ENCODE measurements around the gene SLC24A4.

SLC24A4 gene

GRCh38 chr14:92368001-92368400 is 45.0 kb downstream of the SLC24A4 start:
- no peak for DNase-seq (ENCODE audit: low read depth)

GRCh38 chr14:92369097-92369496 is 46.1 kb downstream of the SLC24A4 start:
- no peak for DNase-seq (ENCODE audit: low read depth)

GRCh38 chr14:92372230-92372629 is 49.3 kb downstream of the SLC24A4 start:
- no peak for DNase-seq (ENCODE audit: low read depth)

DNA sequence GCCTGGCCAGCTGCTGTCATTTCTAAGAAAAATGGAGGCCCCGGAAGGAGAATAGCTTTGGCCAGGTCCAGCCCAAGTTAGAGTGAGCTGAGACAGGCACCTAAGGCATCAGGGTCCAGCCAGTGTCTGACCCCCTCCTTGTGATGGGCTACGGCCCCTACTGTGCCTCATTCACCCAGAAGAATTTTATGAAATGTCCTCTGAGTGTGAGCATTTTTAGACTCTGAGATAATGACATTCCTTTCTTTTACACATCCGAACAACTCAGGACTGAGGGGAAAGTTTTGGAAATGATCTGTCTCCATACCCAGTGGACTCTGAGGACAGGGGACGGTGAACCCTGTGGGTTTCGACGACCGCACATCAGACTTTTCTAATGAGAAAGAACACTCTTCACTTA is 50.4 kb downstream of the SLC24A4 start:
- no peak for DNase-seq (ENCODE audit: low read depth)

DNA sequence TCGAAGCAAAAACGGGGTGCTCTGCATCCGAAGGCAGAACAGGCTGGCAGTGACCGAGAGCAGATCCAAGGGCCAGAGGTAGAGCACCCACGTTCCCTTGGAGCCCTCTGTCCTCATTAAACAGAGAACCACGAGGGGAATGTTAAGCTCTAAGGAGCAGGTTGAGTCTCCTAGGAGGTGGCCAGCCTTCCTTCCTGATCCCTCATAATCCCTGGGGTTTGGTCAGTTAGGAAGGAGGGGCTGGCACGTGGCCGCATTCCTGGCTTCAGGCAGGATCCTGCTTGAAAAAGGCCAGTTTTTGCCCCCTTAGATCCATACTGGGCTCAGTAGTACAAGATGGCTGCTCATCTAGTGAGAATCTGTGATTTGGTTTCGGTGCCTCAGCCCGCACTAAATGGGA is 57.2 kb downstream of the SLC24A4 start:
- DNase-seq (ENCODE audit: low read depth) = no peak

DNA sequence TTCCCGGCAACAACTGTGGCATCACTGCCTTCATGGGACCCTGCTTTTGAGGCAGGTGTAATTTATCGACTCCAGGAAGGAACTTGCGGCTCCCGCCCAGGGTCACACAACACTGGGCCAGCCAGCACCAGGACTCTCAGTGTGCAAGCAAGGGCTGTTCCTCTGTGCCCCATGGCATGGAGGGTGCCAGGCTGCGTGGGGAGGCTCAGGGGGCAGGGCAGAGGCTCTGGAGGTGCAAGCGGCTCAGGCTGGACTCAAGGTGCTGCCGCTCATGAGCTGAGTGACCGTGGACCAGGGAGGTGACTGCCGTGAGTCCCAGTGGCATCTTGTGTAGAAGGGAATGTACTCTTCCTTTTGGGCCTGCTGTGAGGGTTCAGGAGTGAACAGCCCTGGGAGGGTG is 57.6 kb downstream of the SLC24A4 start:
- DNase-seq (ENCODE audit: low read depth) = no peak

DNA sequence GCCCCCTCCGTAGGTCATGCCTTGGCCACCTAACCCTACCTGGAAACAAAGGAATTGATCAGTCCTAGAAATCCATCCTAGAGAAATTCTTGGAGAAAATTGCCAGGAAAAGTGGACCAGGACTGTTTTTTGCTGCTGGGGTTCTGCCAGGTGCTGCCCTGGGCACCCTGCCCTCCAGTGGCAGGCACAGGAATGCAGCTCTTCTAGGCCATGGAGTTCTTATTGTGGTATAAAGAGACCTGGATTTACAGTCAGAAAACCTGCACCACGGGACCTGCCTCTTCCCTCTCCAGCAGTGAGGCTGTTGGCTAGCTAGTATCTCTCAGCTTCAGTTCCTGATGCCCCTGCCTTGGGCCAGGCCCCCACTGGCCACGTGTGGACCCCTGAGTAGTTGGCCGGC is 59.7 kb downstream of the SLC24A4 start:
- DNase-seq (ENCODE audit: low read depth) = no peak

- no peak for DNase-seq (ENCODE audit: low read depth)
Observed at GRCh38 chr14:92383805-92384204, 60.8 kb downstream of the SLC24A4 start.

DNA sequence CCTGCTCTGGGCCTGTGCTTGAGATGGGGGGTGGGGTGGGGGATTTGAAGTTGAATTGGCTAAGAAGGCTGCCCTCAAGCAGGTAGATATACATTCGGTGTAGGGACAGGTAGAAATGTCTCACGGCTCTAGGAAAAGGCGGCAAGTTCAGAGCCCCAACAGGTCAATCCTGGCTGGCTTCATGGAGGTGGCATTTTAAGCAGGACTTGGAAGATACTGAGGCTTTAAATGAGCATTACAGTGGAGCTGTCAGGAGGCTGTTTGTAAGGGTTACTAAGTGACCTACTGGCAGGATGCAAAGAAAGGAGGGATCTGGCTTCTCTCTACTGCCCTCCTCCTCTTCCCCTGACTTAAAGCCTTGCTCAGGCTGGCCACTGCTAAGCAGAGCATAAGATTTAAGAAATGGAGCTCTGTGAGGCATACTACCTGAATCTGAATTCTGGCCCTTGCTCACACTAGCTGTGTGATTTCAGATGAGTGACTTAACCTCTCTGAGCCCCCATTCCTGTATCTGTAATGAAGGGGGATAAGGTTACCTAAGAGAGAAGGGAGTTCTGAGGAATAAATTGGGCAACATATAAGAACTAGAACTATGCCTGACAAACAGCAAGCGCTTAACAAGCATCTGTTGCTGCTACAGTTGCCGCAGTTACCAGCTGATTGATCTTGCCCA is 61.6 kb downstream of the SLC24A4 start:
- no peak for DNase-seq (ENCODE audit: low read depth)

DNA sequence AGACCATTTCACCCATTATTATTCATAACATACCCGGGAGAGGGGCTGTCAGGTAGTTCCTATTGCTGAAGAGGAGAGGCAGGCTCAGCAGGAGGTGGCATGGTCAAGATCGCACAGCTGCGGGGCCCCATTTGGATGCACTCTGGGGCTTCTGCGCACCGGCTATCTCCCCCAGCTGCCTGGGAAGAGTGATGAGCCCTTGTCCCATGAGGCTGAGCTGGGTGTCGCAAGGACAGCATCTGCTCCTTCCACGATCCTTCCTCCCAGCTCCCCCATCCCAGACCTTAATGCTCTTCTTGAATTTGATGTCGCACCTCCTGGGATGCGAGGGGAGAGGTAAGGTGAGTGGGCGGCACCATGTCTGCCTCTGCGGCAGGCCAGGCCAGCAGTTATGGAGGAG is 62.6 kb downstream of the SLC24A4 start:
- no peak for DNase-seq (ENCODE audit: low read depth)

DNA sequence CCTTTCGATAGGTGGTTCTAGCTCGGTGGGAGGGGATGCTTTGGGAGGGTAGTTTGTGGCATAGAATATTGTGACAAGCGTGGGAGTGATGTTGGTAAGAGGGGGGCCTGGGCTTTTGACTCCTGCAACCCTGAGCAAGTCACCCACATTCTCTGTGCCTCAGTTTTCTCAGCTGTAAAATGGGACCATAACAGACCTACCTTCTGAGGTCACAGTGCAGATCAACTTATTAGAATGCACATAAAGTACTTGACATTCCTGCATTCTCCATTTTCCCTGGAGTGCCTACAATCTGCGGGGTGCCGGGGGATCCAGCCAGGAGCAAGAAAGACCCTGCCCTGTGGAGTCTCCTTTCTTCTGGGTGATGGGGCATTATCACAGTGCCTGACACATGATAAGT is 63.2 kb downstream of the SLC24A4 start:
- no peak for DNase-seq (ENCODE audit: low read depth)

GRCh38 chr14:92386637-92387036 is 63.7 kb downstream of the SLC24A4 start:
- DNase-seq (ENCODE audit: low read depth) = no peak

GRCh38 chr14:92387578-92387977 is 64.6 kb downstream of the SLC24A4 start:
- DNase-seq (ENCODE audit: low read depth) = no peak

GRCh38 chr14:92389598-92390158 is 66.7 kb downstream of the SLC24A4 start:
- DNase-seq (ENCODE audit: low read depth) = no peak

DNA sequence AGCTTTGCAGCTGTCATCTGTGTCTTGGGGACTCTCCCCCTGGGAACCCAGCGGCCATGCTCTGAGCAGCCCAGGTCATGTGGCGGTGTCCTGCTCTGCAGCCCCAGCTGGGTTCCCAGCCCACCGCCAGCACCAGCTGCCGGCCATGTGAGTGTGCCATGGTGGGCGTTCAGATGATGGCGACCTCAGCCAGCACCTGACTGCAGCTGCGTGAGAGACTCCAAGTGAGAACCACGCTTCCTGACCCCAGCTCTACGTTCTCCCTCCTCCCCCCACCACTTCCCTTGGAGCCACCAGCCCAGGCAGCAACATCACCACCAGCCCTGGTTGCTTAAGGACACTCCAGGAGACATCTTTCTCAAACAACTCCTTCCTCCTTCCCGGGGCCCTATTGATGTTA is 68.8 kb downstream of the SLC24A4 start:
- no peak for DNase-seq (ENCODE audit: low read depth)

- no peak for DNase-seq (ENCODE audit: low read depth)
Observed at GRCh38 chr14:92392711-92393110, 69.7 kb downstream of the SLC24A4 start.

DNA sequence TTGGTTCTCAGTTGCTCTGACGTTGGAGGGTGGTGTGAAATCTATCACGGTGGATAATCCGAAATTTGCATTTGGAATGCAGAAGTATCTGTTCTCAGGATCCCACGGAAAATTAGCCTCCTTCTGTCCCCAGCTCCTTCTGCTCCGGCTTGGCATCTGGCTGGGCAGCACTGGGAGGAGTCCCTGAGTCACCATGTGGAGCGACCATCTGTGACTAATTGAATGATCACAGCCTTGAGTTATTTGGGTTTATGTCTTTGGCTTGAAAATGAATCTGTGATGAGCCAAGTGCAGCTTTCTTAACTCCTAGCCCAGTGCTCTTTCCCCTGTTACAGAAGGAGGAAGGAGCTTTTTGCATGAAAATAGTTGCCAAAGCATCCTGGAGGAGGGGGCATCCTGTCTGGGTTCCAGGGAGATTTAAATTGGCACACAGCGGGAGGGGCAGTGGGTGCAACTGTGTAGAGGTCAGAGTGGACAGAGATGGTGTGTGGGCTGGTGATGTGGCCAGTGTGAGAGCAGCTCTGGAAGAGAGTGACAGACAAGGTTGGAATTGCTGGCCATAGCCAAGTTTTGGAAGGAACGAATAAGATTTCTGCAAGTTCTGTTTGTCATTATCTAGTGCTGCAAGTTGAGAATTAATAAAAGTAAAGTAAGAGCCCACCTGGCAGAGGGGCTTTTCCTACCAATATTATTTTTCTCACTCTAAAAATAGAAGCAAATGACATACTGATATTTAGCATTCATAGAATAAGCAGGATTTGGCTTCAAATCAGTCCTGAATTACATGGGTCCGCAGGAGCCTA is 74.4 kb downstream of the SLC24A4 start:
- no peak for DNase-seq (ENCODE audit: low read depth)

GRCh38 chr14:92397953-92398564 is 75.1 kb downstream of the SLC24A4 start:
- DNase-seq (ENCODE audit: low read depth) = no peak

GRCh38 chr14:92398888-92399636 is 76.1 kb downstream of the SLC24A4 start:
- no peak for DNase-seq (ENCODE audit: low read depth)

- no peak for DNase-seq (ENCODE audit: low read depth)
Observed at GRCh38 chr14:92400579-92401444, 77.8 kb downstream of the SLC24A4 start.

- no peak for DNase-seq (ENCODE audit: low read depth)
Observed at GRCh38 chr14:92401561-92401960, 78.6 kb downstream of the SLC24A4 start.

All from stimulated activated CD8-positive, alpha-beta memory T cell treated with anti-CD3 and anti-CD28 coated beads, Interleukin-4, amount 100 ng/mL, for 24 hours (primary cell).